HCT116 (cell line): Measurements from ENCODE around the gene TERF2IP. TPM values are rescaled to one million over a fixed set of nuclear protein-coding genes. Genes with fewer than 3 reads are reported as not detected.

ENCODE experiments used
- ATAC-seq: fragments of 200-7000 bp; cut with Tn5 transposase; 2 replicates; pipeline ENCODE4 v1.9.1; 2020; ENCODE audit warnings: mild to moderate bottlenecking, moderate library complexity
- BruUV-seq: library from RNA; stranded (reverse); fragments of 400-500 nt; replicated peaks from 2 replicates; lab custom pipeline; 2021; lab: Mats Ljungman, UMichigan
- CTCF ChIA-PET: fragments of 300-600 bp; sonication (Branson Sonifier 250); formaldehyde crosslinking; loops from one replicate; lab custom pipeline; 2021; ENCODE audit warnings: antibody characterized with exemption; lab: Charles Lee
- POLR2A ChIA-PET: fragments of 300-600, 350-600 bp; sonication (Branson Sonifier 250); formaldehyde crosslinking; loops from one replicate; lab custom pipeline; 2021; ENCODE audit warnings: antibody characterized with exemption; lab: Charles Lee
- RAD21 ChIA-PET, 2 experiments: fragments of 300-600 bp; sonication (Branson Sonifier 250); formaldehyde crosslinking; loops; one replicate each; lab custom pipeline; 2023; ENCODE audit warnings: low total read pairs in 2 of 2; ENCODE audit not compliant: uncharacterized antibody in 2 of 2, unreplicated experiment in 2 of 2, low non-redundant PET in 1 of 2; lab: Charles Lee
- DNase-seq: peaks from one replicate; pipeline ENCODE4 v3.0.0-alpha.2; 2010; ENCODE audit warnings: low read depth, low spot score
- H2AFZ ChIP-seq: fragments of 200-600 bp; shearing (Covaris generic), sonication (generic); 2 replicates; pipeline ENCODE4 v1.6.1; 2017; ENCODE audit warnings: low read depth, mixed run types, mixed read lengths, antibody characterized with exemption, low read length; ENCODE audit not compliant: poor library complexity, severe bottlenecking
- H3K27ac ChIP-seq: 2 replicates; pipeline ENCODE4 v1.5.1; 2012; ENCODE audit warnings: low read depth, low read length
- H3K27me3 ChIP-seq: fragments of 200-600 bp; sonication (generic); 2 replicates; pipeline ENCODE4 v1.6.1; 2016; ENCODE audit warnings: mixed run types, low read length, mixed read lengths; ENCODE audit not compliant: insufficient read depth
- H3K36me3 ChIP-seq, 2 experiments: fragments of 200-500 bp in 1 of 2; fragments of 200-600 bp in 1 of 2; sonication (Bioruptor generic) in 1 of 2; sonication (generic) in 1 of 2; 2 replicates each; pipeline versions ENCODE4 v1.5.1 to v1.6.1; 2014 to 2016; ENCODE audit warnings: low read length in 2 of 2, inconsistent platforms in 1 of 2, mixed read lengths in 1 of 2, mixed run types in 1 of 2; ENCODE audit not compliant: insufficient read depth in 2 of 2, control insufficient read depth in 1 of 2
- H3K4me1 ChIP-seq, 2 experiments: fragments of 200-600 bp in 1 of 2; sonication (generic) in 1 of 2; 2 replicates each; pipeline versions ENCODE4 v1.5.1 to v1.6.1; 2012 to 2017; ENCODE audit warnings: low read length in 2 of 2, inconsistent platforms in 1 of 2, mild to moderate bottlenecking in 1 of 2, mixed read lengths in 1 of 2, mixed run types in 1 of 2, moderate library complexity in 1 of 2; ENCODE audit not compliant: insufficient read depth in 2 of 2, control insufficient read depth in 1 of 2
- H3K4me2 ChIP-seq: fragments of 200-600 bp; sonication (generic); 2 replicates; pipeline ENCODE4 v1.6.1; 2017; ENCODE audit warnings: mixed run types, low read length, mixed read lengths
- H3K4me3 ChIP-seq, 2 experiments: fragments of 200-600 bp in 1 of 2; sonication (generic) in 1 of 2; replicated peaks in 1 of 2; 2 replicates each; pipeline ENCODE4 v1.5.1; 2011 to 2016; ENCODE audit warnings: low read length in 2 of 2, control low read depth in 1 of 2, low read depth in 1 of 2, mild to moderate bottlenecking in 1 of 2, mixed read lengths in 1 of 2, mixed run types in 1 of 2
- H3K79me2 ChIP-seq: fragments of 200-600 bp; sonication (generic); 2 replicates; pipeline ENCODE4 v1.6.1; 2017; ENCODE audit warnings: mild to moderate bottlenecking, mixed run types, low read length, moderate library complexity, mixed read lengths; ENCODE audit not compliant: insufficient read depth
- H3K9ac ChIP-seq: fragments of 200-600 bp; sonication (generic); 2 replicates; pipeline ENCODE4 v1.6.1; 2016; ENCODE audit warnings: low read length, mixed read lengths
- H3K9me2 ChIP-seq: fragments of 200-600 bp; sonication (generic), shearing (Covaris generic); 2 replicates; pipeline ENCODE4 v1.6.1; 2017; ENCODE audit warnings: mixed run types, mild to moderate bottlenecking, moderate library complexity; ENCODE audit not compliant: insufficient read depth
- H3K9me3 ChIP-seq, 2 experiments: fragments of 200-500 bp in 1 of 2; fragments of 200-600 bp in 1 of 2; sonication (Bioruptor generic) in 1 of 2; sonication (generic) in 1 of 2; 2 replicates each; pipeline ENCODE4 v1.6.1; 2014 to 2017; ENCODE audit warnings: low read length in 2 of 2, mixed read lengths in 2 of 2, inconsistent platforms in 1 of 2, low read depth in 1 of 2, mild to moderate bottlenecking in 1 of 2, mixed run types in 1 of 2, moderate library complexity in 1 of 2; ENCODE audit not compliant: control insufficient read depth in 1 of 2, insufficient read depth in 1 of 2
- H4K20me1 ChIP-seq: fragments of 200-600 bp; sonication (generic), shearing (Covaris generic); 2 replicates; pipeline ENCODE4 v1.6.1; 2017; ENCODE audit warnings: mixed run types, mild to moderate bottlenecking, moderate library complexity; ENCODE audit not compliant: insufficient read depth
- ATF3 ChIP-seq: IDR thresholded peaks from 2 replicates; pipeline ENCODE4 v1.6.1; 2012
- CTCF ChIP-seq, 3 experiments: fragments of 200-600 bp in 1 of 3; sonication (generic) in 1 of 3; IDR thresholded peaks in 2 of 3; conservative IDR thresholded peaks in 1 of 3; 2 replicates each; pipeline ENCODE4 v1.5.1; 2012 to 2017; ENCODE audit warnings: low read depth in 2 of 3, low read length in 2 of 3, antibody characterized with exemption in 1 of 3, borderline replicate concordance in 1 of 3, control low read depth in 1 of 3, mild to moderate bottlenecking in 1 of 3, mixed read lengths in 1 of 3, mixed run types in 1 of 3, moderate library complexity in 1 of 3; ENCODE audit not compliant: insufficient read depth in 1 of 3
- EGR1 ChIP-seq: IDR thresholded peaks from 2 replicates; pipeline ENCODE4 v1.6.1; 2012; ENCODE audit warnings: low read depth
- FOSL1 ChIP-seq: IDR thresholded peaks from 2 replicates; pipeline ENCODE4 v1.6.1; 2012; ENCODE audit warnings: low read depth
- JUND ChIP-seq: IDR thresholded peaks from 2 replicates; pipeline ENCODE4 v1.6.1; 2012
- POLR2A ChIP-seq: IDR thresholded peaks from 2 replicates; pipeline ENCODE4 v1.7.0; 2011; ENCODE audit warnings: borderline replicate concordance; ENCODE audit not compliant: insufficient read depth, insufficient read length; ENCODE audit errors: extremely low read depth
- POLR2AphosphoS5 ChIP-seq: IDR thresholded peaks from 2 replicates; pipeline ENCODE4 v1.6.1; 2011; ENCODE audit warnings: mild to moderate bottlenecking, low read depth, low read length, moderate library complexity
- RAD21 ChIP-seq: IDR thresholded peaks from 2 replicates; pipeline ENCODE4 v1.6.1; 2012; ENCODE audit warnings: low read depth, mild to moderate bottlenecking
- REST ChIP-seq: IDR thresholded peaks from 2 replicates; pipeline ENCODE4 v1.6.1; 2012; ENCODE audit warnings: low read depth
- SIN3A ChIP-seq: IDR thresholded peaks from 2 replicates; pipeline ENCODE4 v1.6.1; 2012; ENCODE audit warnings: low read depth
- TCF7L2 ChIP-seq: IDR thresholded peaks from 2 replicates; pipeline ENCODE4 v1.7.0; 2011; ENCODE audit warnings: borderline replicate concordance, inconsistent platforms; ENCODE audit not compliant: insufficient read depth, insufficient read length; ENCODE audit errors: extremely low read depth
- YY1 ChIP-seq: IDR thresholded peaks from 2 replicates; pipeline ENCODE4 v1.6.1; 2011; ENCODE audit warnings: low read length, low read depth, moderate library complexity, mild to moderate bottlenecking; ENCODE audit not compliant: insufficient replicate concordance; ENCODE audit errors: extremely low read depth
- intact Hi-C: fragments of 100-400 bp; cut with micrococcal nuclease; formaldehyde crosslinking; loops from 2 replicates; pipeline ENCODE4 v1.10.0; 2022
- total RNA-seq: library from RNA; stranded (reverse); gene quantifications from one replicate; pipeline ENCODE4 v1.2.1, GENCODE V29; 2021; ENCODE audit not compliant: unreplicated experiment

The TERF2IP gene
- total RNA-seq, 1 experiment from 2014 or later: 36.4 TPM

- intact Hi-C loops: no loop called here
Observed at GRCh38 chr16:75695708-75696107, 48.1 kb downstream of the TERF2IP start.

More at GRCh38 chr16:75695708-75696107, 48.1 kb downstream of the TERF2IP start:
- Histone ChIP-seq H3K4me3 (no peak overlapping the region), H3K36me3 (no peaks in the 10 kb centered on the region), H3K4me2 (no peak overlapping the region), H3K27me3 (no peaks in the 10 kb centered on the region), H2AFZ (no peak overlapping the region), H3K4me1 (no peaks in the 10 kb centered on the region), H3K9me2 (no peaks in the 10 kb centered on the region), H3K79me2 (no peaks in the 10 kb centered on the region), H3K27ac (no peak overlapping the region), H4K20me1 (no peaks in the 10 kb centered on the region), H3K9me3 (no peaks in the 10 kb centered on the region), H3K9ac (no peak overlapping the region)
- CTCF ChIA-PET: no interaction called here
- RAD21 ChIA-PET: no interaction called here
- no peak for TF ChIP-seq TCF7L2
- TF ChIP-seq FOSL1: no peak
- no peak for TF ChIP-seq POLR2A
- no peak for TF ChIP-seq REST
- no peak for TF ChIP-seq EGR1
- no peak for TF ChIP-seq SIN3A
- no peak for TF ChIP-seq JUND
- TF ChIP-seq RAD21: 0 out of 2 replicates have a peak, but pooled peaks have one; percentile 4
- no peak for TF ChIP-seq YY1
- no peak for TF ChIP-seq POLR2AphosphoS5
- peak; percentile 13 to 52 (median 51); a peak in 4 of 6 replicates for TF ChIP-seq CTCF (IDR thresholded peaks at IDR 0.05 in 2 of 3, conservative IDR thresholded peaks at IDR 0.05 in 1 of 3; ENCODE audit: borderline replicate concordance in 1 of 3, insufficient read depth in 1 of 3, low read depth in 2 of 3, low read length in 2 of 3)
- no peak for TF ChIP-seq ATF3
- ATAC-seq (peak; percentile 55), DNase-seq (peak; percentile 19)
- POLR2A ChIA-PET: no interaction called here
- no TSS peak for BruUV-seq
